ENCODE measurements around the gene FBXL13. TPM values are rescaled to one million over a fixed set of nuclear protein-coding genes. Genes with fewer than 3 reads are reported as not detected.
"Not testable (repeated sequence)": the region's sequence is repeated elsewhere in the genome, so short reads cannot be mapped to it uniquely, and the experiment has no call there.

Gene FBXL13
- total RNA-seq, 1 experiment from 2014 or later: 0.43 TPM

GRCh38 chr7:102841290-102841689 is 233.3 kb downstream of the FBXL13 start:
- no peaks in the 10 kb centered on the region for H3K27me3 Mint-ChIP-seq (ENCODE audit: insufficient read depth, unreplicated experiment)
- H3K27me3 ChIP-seq (replicated peaks; ENCODE audit: control insufficient read depth, insufficient read depth, low read length): no peaks in the 10 kb centered on the region
- DNase-seq: no peak
- H3K36me3 Mint-ChIP-seq (ENCODE audit: insufficient read depth, unreplicated experiment): no peaks in the 10 kb centered on the region
- no TSS peak for BruUV-seq (replicated peaks)
- no peak overlapping the region for H3K4me3 ChIP-seq (ENCODE audit: low read depth, low read length)
- intact Hi-C loops (cut with micrococcal nuclease; ENCODE audit: unreplicated experiment): no loop called here
- no peaks in the 10 kb centered on the region for H3K36me3 ChIP-seq (ENCODE audit: control insufficient read depth, insufficient read depth, low read length)
- TF ChIP-seq, protein P1, sequence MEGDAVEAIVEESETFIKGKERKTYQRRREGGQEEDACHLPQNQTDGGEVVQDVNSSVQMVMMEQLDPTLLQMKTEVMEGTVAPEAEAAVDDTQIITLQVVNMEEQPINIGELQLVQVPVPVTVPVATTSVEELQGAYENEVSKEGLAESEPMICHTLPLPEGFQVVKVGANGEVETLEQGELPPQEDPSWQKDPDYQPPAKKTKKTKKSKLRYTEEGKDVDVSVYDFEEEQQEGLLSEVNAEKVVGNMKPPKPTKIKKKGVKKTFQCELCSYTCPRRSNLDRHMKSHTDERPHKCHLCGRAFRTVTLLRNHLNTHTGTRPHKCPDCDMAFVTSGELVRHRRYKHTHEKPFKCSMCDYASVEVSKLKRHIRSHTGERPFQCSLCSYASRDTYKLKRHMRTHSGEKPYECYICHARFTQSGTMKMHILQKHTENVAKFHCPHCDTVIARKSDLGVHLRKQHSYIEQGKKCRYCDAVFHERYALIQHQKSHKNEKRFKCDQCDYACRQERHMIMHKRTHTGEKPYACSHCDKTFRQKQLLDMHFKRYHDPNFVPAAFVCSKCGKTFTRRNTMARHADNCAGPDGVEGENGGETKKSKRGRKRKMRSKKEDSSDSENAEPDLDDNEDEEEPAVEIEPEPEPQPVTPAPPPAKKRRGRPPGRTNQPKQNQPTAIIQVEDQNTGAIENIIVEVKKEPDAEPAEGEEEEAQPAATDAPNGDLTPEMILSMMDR (IDR thresholded peaks at IDR 0.05; ENCODE audit: insufficient read depth in 1 of 2, low read depth in 1 of 2, low read length in 1 of 2, severe bottlenecking in 1 of 2, unreplicated experiment in 1 of 2): no peak
- ChIA-PET POLR2A (no interaction called here), CTCF (no interaction called here)
- H3K4me3 Mint-ChIP-seq (ENCODE audit: unreplicated experiment): no peak overlapping the region
- H3K4me1 ChIP-seq: no peaks in the 10 kb centered on the region; the same call in 1 of the 2 replicates
- H3K9me3 Mint-ChIP-seq (ENCODE audit: unreplicated experiment): no peaks in the 10 kb centered on the region
- H3K9me3 ChIP-seq: no peaks in the 10 kb centered on the region
- no peaks in the 10 kb centered on the region for H3K4me1 Mint-ChIP-seq (ENCODE audit: low read depth, unreplicated experiment)
- no peak overlapping the region for H3K27ac Mint-ChIP-seq (ENCODE audit: unreplicated experiment)

DNA sequence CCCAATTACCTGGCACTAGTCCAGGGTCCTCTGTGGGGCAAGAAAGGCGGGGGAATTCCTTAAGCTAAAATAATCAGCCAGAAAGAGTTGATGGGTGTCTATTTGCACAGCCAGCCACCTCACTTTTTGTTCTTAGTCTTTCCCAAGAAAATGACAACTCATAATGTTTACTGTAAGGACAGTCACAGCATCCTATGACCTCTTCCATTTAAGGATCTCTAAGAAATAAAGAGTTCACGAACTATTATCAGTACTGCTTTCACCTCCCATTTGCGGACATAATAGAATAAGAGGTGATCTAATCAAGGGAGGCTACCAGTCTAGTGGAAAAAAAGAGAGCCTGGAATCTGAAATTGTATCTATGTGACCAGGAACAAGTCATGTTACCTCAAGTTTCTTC is 234.2 kb downstream of the FBXL13 start:
- H3K4me1 ChIP-seq: no peaks in the 10 kb centered on the region; the same call in 1 of the 2 replicates
- H3K36me3 Mint-ChIP-seq (ENCODE audit: insufficient read depth, unreplicated experiment): no peaks in the 10 kb centered on the region
- CTCF ChIA-PET: no interaction called here
- H3K36me3 ChIP-seq (ENCODE audit: control insufficient read depth, insufficient read depth, low read length): no peaks in the 10 kb centered on the region
- H3K4me3 ChIP-seq (ENCODE audit: low read depth, low read length): no peak overlapping the region
- no peaks in the 10 kb centered on the region for H3K9me3 Mint-ChIP-seq (ENCODE audit: unreplicated experiment)
- no peak for DNase-seq
- no peak overlapping the region for H3K4me3 Mint-ChIP-seq (ENCODE audit: unreplicated experiment)
- TF ChIP-seq, protein P1 (IDR thresholded peaks at IDR 0.05; ENCODE audit: insufficient read depth in 1 of 2, low read depth in 1 of 2, low read length in 1 of 2, severe bottlenecking in 1 of 2, unreplicated experiment in 1 of 2): no peak
- H3K9me3 ChIP-seq: no peaks in the 10 kb centered on the region
- H3K4me1 Mint-ChIP-seq (ENCODE audit: low read depth, unreplicated experiment): no peaks in the 10 kb centered on the region
- H3K27me3 ChIP-seq (replicated peaks; ENCODE audit: control insufficient read depth, insufficient read depth, low read length): no peaks in the 10 kb centered on the region
- POLR2A ChIA-PET: no interaction called here
- no peak overlapping the region for H3K27ac Mint-ChIP-seq (ENCODE audit: unreplicated experiment)
- no TSS peak for BruUV-seq (replicated peaks)
- intact Hi-C loops (cut with micrococcal nuclease; ENCODE audit: unreplicated experiment): no loop called here
- H3K27me3 Mint-ChIP-seq (ENCODE audit: insufficient read depth, unreplicated experiment): no peaks in the 10 kb centered on the region

DNA sequence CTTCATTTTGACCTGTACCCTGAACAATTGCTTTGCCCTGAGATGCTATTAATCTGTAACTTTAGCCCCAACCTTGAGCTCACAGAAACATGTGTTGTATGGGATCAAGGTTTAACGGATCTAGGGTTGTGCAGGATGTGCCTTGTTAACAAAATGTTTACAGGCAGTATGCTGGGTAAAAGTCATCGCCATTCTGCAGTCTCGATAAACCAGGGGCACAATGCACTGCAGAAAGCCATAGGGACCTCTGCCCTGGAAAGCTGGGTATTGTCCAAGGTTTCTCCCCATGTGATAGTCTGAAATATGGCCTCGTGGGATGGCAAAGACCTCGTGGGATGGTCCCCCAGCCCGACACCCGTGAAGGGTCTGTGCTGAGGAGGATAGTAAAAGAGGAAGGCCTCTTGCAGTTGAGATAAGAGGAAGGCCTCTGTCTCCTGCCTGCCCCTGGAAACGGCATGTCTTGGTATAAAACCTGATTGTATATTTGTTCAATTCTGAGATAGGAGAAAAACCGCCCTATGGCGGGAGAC is 236.0 kb downstream of the FBXL13 start:
- H3K27me3 ChIP-seq (replicated peaks; ENCODE audit: control insufficient read depth, insufficient read depth, low read length); H3K36me3 ChIP-seq (ENCODE audit: control insufficient read depth, insufficient read depth, low read length); H3K4me3 ChIP-seq (ENCODE audit: low read depth, low read length); H3K36me3 Mint-ChIP-seq (ENCODE audit: insufficient read depth, unreplicated experiment); H3K4me1 Mint-ChIP-seq (ENCODE audit: low read depth, unreplicated experiment); H3K4me1 ChIP-seq; H3K9me3 ChIP-seq; POLR2A ChIA-PET; DNase-seq; BruUV-seq (replicated peaks); H3K9me3 Mint-ChIP-seq (ENCODE audit: unreplicated experiment); H3K27ac Mint-ChIP-seq (ENCODE audit: unreplicated experiment); CTCF ChIA-PET; intact Hi-C loops (cut with micrococcal nuclease; ENCODE audit: unreplicated experiment); H3K27me3 Mint-ChIP-seq (ENCODE audit: insufficient read depth, unreplicated experiment); H3K4me3 Mint-ChIP-seq (ENCODE audit: unreplicated experiment): not testable (repeated sequence)

- TF ChIP-seq, protein P1 (IDR thresholded peaks at IDR 0.05; ENCODE audit: insufficient read depth in 1 of 2, low read depth in 1 of 2, low read length in 1 of 2, severe bottlenecking in 1 of 2, unreplicated experiment in 1 of 2): no peak
- DNase-seq: no peak
- H3K4me3 ChIP-seq (ENCODE audit: low read depth, low read length): no peak overlapping the region
- no peaks in the 10 kb centered on the region for H3K9me3 ChIP-seq
- no peak overlapping the region for H3K27ac Mint-ChIP-seq (ENCODE audit: unreplicated experiment)
- no peaks in the 10 kb centered on the region; the same call in 1 of the 2 replicates for H3K4me1 ChIP-seq
- ChIA-PET POLR2A (no interaction called here), CTCF (no interaction called here)
- H3K36me3 ChIP-seq (ENCODE audit: control insufficient read depth, insufficient read depth, low read length): no peaks in the 10 kb centered on the region
- H3K4me3 Mint-ChIP-seq (ENCODE audit: unreplicated experiment): no peak overlapping the region
- no peaks in the 10 kb centered on the region for H3K27me3 Mint-ChIP-seq (ENCODE audit: insufficient read depth, unreplicated experiment)
- H3K36me3 Mint-ChIP-seq (ENCODE audit: insufficient read depth, unreplicated experiment): no peaks in the 10 kb centered on the region
- no peaks in the 10 kb centered on the region for H3K4me1 Mint-ChIP-seq (ENCODE audit: low read depth, unreplicated experiment)
- H3K27me3 ChIP-seq (replicated peaks; ENCODE audit: control insufficient read depth, insufficient read depth, low read length): no peaks in the 10 kb centered on the region
- no peaks in the 10 kb centered on the region for H3K9me3 Mint-ChIP-seq (ENCODE audit: unreplicated experiment)
- intact Hi-C loops (cut with micrococcal nuclease; ENCODE audit: unreplicated experiment): no loop called here
- BruUV-seq (replicated peaks): no TSS peak
Measured at GRCh38 chr7:102837802-102838201, 236.8 kb downstream of the FBXL13 start.

Measured in Caco-2 (cell line).